ENCODE results near the gene TBC1D2B. TPM values are rescaled to one million over a fixed set of nuclear protein-coding genes. Genes with fewer than 3 reads are reported as not detected.

The TBC1D2B gene
- total RNA-seq, 1 experiment from 2014 or later: 17.6 TPM

DNA sequence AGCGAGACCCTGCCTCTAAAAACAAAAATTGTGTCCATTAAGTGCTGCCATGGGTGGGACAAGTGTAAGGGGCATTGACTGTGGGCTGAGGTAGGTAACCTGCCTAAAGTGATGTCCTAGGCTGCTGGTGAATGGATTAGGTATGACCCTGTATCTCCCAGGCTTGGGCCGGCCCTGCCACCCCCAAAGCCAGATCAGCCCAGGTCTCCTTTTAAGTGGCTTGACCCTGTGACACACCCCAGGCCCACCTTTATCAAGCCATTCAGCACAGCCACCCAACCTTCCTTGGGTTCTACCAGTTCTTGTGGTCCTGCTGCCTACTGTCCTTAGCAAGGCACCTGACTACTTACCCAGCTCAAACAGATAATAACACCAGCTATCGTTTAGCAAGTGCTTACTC lies 35.0 kb upstream of the TBC1D2B start:
- no peak overlapping the region for H2BK20ac ChIP-seq (ENCODE audit: low read depth, low read length, poor library complexity, severe bottlenecking)
- H3K56ac ChIP-seq (ENCODE audit: insufficient read length, low read depth, low read length): no peak overlapping the region
- H2BK120ac ChIP-seq (ENCODE audit: low read depth, low read length, poor library complexity, severe bottlenecking): no peak overlapping the region
- H3K23me2 ChIP-seq (ENCODE audit: insufficient read length, low read depth, low read length, poor library complexity, severe bottlenecking): no peaks in the 10 kb centered on the region
- no peak overlapping the region for H3T11ph ChIP-seq (ENCODE audit: low read length)
- no peak overlapping the region for H2AK5ac ChIP-seq (ENCODE audit: insufficient read length, low read length)
- Mint-ChIP-seq H3K4me3 (no peak overlapping the region), H3K27me3 (ENCODE audit: low read depth) (no peaks in the 10 kb centered on the region), H3K36me3 (ENCODE audit: insufficient read depth in 1 of 3, low read depth in 3 of 3) (no peaks in the 10 kb centered on the region; a peak in 1 of 7 replicates), H3K4me1 (peaks cover 3 to 11% of the 10 kb centered on the region in 2 experiments; a peak in 2 of 4 replicates), H3K27ac (no peak overlapping the region), H3K9me3 (no peaks in the 10 kb centered on the region)
- H3K79me2 ChIP-seq (ENCODE audit: insufficient read depth, low read length): no peaks in the 10 kb centered on the region
- H4K91ac ChIP-seq (ENCODE audit: insufficient read length, low read depth, low read length): no peak overlapping the region
- TF ChIP-seq, protein P1, sequence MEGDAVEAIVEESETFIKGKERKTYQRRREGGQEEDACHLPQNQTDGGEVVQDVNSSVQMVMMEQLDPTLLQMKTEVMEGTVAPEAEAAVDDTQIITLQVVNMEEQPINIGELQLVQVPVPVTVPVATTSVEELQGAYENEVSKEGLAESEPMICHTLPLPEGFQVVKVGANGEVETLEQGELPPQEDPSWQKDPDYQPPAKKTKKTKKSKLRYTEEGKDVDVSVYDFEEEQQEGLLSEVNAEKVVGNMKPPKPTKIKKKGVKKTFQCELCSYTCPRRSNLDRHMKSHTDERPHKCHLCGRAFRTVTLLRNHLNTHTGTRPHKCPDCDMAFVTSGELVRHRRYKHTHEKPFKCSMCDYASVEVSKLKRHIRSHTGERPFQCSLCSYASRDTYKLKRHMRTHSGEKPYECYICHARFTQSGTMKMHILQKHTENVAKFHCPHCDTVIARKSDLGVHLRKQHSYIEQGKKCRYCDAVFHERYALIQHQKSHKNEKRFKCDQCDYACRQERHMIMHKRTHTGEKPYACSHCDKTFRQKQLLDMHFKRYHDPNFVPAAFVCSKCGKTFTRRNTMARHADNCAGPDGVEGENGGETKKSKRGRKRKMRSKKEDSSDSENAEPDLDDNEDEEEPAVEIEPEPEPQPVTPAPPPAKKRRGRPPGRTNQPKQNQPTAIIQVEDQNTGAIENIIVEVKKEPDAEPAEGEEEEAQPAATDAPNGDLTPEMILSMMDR (conservative IDR thresholded peaks at IDR 0.05): no peak
- H3K4me2 ChIP-seq (ENCODE audit: insufficient read depth, insufficient read length, low read length): no peak overlapping the region
- no peak overlapping the region for H3K23ac ChIP-seq (ENCODE audit: insufficient read length, low read depth, low read length)
- no peak overlapping the region for H2BK5ac ChIP-seq (ENCODE audit: insufficient read length, low read length)
- no peak overlapping the region for H2AFZ ChIP-seq (ENCODE audit: low read length)
- no peak overlapping the region for H4K5ac ChIP-seq (ENCODE audit: insufficient read length, low read depth, low read length)
- H3K4me1 ChIP-seq (ENCODE audit: insufficient read depth, low read length): no peaks in the 10 kb centered on the region; the same call in 1 of the 2 replicates
- H3K27me3 ChIP-seq (ENCODE audit: insufficient read depth, low read length): no peaks in the 10 kb centered on the region
- no peak overlapping the region for H2BK15ac ChIP-seq (ENCODE audit: low read depth, low read length)
- DNase-seq: no peak
- no peak overlapping the region for H3K9ac ChIP-seq (ENCODE audit: extremely low read depth, insufficient read length, low read length)
- H4K8ac ChIP-seq (replicated peaks; ENCODE audit: insufficient read length, low read depth, low read length): no peak overlapping the region
- no peak overlapping the region for H3K4ac ChIP-seq (ENCODE audit: low read depth, low read length)
- H3K79me1 ChIP-seq (ENCODE audit: insufficient read depth, low read depth, low read length, poor library complexity, severe bottlenecking): no peaks in the 10 kb centered on the region
- H4K20me1 ChIP-seq (ENCODE audit: control insufficient read depth, insufficient read depth, insufficient read length): no peaks in the 10 kb centered on the region
- no CpG with 5 or more reads among the region's 3 CpGs for WGBS (ENCODE audit: extremely low coverage, insufficient read length, low lambda C conversion rate)
- no peak overlapping the region for H3K27ac ChIP-seq (ENCODE audit: insufficient read length, low read depth, low read length)
- no peak overlapping the region for H2BK12ac ChIP-seq (ENCODE audit: insufficient read length, low read depth, low read length)
- no peak overlapping the region for H3K18ac ChIP-seq (ENCODE audit: insufficient read length, low read depth, low read length)
- no peaks in the 10 kb centered on the region for H3K9me3 ChIP-seq (ENCODE audit: control insufficient read depth, low read depth, low read length)
- no peak overlapping the region for H3K14ac ChIP-seq (ENCODE audit: insufficient read depth, low read length)

All from H9 (cell line).